IPS DF 6.9 (cell line): ENCODE results near the gene TM4SF4.

Experiments
- DNase-seq: peaks from one replicate; pipeline ENCODE4 v3.0.0-alpha.2; 2013; ENCODE audit warnings: low read depth, low spot score
- H3K27ac ChIP-seq: one replicate; pipeline ENCODE4 v1.5.1; 2013; ENCODE audit warnings: low read length, control low read depth
- H3K27me3 ChIP-seq: 2 replicates; pipeline ENCODE4 v1.6.1; 2013; ENCODE audit warnings: mild to moderate bottlenecking, low read length; ENCODE audit not compliant: control insufficient read depth, insufficient read depth
- H3K36me3 ChIP-seq: 2 replicates; pipeline ENCODE4 v1.6.1; 2013; ENCODE audit warnings: low read length; ENCODE audit not compliant: control insufficient read depth, insufficient read depth
- H3K4me1 ChIP-seq: 2 replicates; pipeline ENCODE4 v1.6.1; 2013; ENCODE audit warnings: low read length; ENCODE audit not compliant: control insufficient read depth, insufficient read depth
- H3K4me3 ChIP-seq: 2 replicates; pipeline ENCODE4 v1.5.1; 2013; ENCODE audit warnings: mild to moderate bottlenecking, low read length
- H3K9me3 ChIP-seq: 2 replicates; pipeline ENCODE4 v1.6.1; 2013; ENCODE audit warnings: low read length, inconsistent platforms; ENCODE audit not compliant: control insufficient read depth, insufficient read depth
- WGBS: extraction: QIAGEN DNeasy Blood & Tissue Kit; methylation state at CpG from one replicate; pipeline ENCODE4 v1.1.7; 2013; ENCODE audit warnings: mixed read lengths, missing lambda C conversion rate; ENCODE audit not compliant: insufficient read length, insufficient coverage; 5-methylcytosine and 5-hydroxymethylcytosine counted together

TM4SF4 gene

GRCh38 chr3:149547413-149547812, 72.9 kb downstream of the TM4SF4 start:
- WGBS = no CpG with 5 or more reads among the region's 9 CpGs
- Histone ChIP-seq H3K27me3 (no peaks in the 10 kb centered on the region), H3K4me1 (no peaks in the 10 kb centered on the region; the same call in 1 of the 2 replicates), H3K36me3 (no peaks in the 10 kb centered on the region), H3K9me3 (no peaks in the 10 kb centered on the region), H3K27ac (no peak overlapping the region), H3K4me3 (no peak overlapping the region)
- no peak for DNase-seq

GRCh38 chr3:149547954-149548668, 73.6 kb downstream of the TM4SF4 start:
- Histone ChIP-seq H3K27ac (no peak overlapping the region), H3K4me3 (no peak overlapping the region), H3K27me3 (no peaks in the 10 kb centered on the region), H3K36me3 (no peaks in the 10 kb centered on the region), H3K9me3 (no peaks in the 10 kb centered on the region), H3K4me1 (no peaks in the 10 kb centered on the region; the same call in 1 of the 2 replicates)
- no CpG with 5 or more reads among the region's 13 CpGs for WGBS
- no peak for DNase-seq

- H3K4me1 ChIP-seq = no peaks in the 10 kb centered on the region; the same call in 1 of the 2 replicates
- no peak overlapping the region for H3K4me3 ChIP-seq
- no peaks in the 10 kb centered on the region for H3K27me3 ChIP-seq
- H3K9me3 ChIP-seq = no peaks in the 10 kb centered on the region
- WGBS = no CpG with 5 or more reads among the region's 4 CpGs
- no peak for DNase-seq
- H3K27ac ChIP-seq = no peak overlapping the region
- H3K36me3 ChIP-seq = no peaks in the 10 kb centered on the region
Observed at GRCh38 chr3:149548669-149549065, 74.2 kb downstream of the TM4SF4 start.

- DNase-seq = no peak
- no peaks in the 10 kb centered on the region; the same call in none of the 2 replicates for H3K4me1 ChIP-seq
- H3K36me3 ChIP-seq = no peaks in the 10 kb centered on the region
- no peak overlapping the region for H3K4me3 ChIP-seq
- H3K27ac ChIP-seq = no peak overlapping the region
- no peaks in the 10 kb centered on the region for H3K27me3 ChIP-seq
- no peaks in the 10 kb centered on the region for H3K9me3 ChIP-seq
Observed at GRCh38 chr3:149551500-149551899, 77.0 kb downstream of the TM4SF4 start.

GRCh38 chr3:149552700-149553099, 78.2 kb downstream of the TM4SF4 start:
- no CpG with 5 or more reads among the region's 2 CpGs for WGBS
- DNase-seq = no peak
- Histone ChIP-seq H3K36me3 (no peaks in the 10 kb centered on the region), H3K27ac (no peak overlapping the region), H3K4me1 (no peaks in the 10 kb centered on the region; the same call in none of the 2 replicates), H3K4me3 (no peak overlapping the region), H3K9me3 (no peaks in the 10 kb centered on the region), H3K27me3 (no peaks in the 10 kb centered on the region)
